Measurements from ENCODE around the gene VANGL2. TPM values are rescaled to one million over a fixed set of nuclear protein-coding genes. Genes with fewer than 3 reads are reported as not detected.
"Not testable (repeated sequence)": the region's sequence is repeated elsewhere in the genome, so short reads cannot be mapped to it uniquely, and the experiment has no call there.

The VANGL2 gene
- polyA plus RNA-seq, 3 donors: 31.7 to 35.3 (median 35.0) TPM

DNA sequence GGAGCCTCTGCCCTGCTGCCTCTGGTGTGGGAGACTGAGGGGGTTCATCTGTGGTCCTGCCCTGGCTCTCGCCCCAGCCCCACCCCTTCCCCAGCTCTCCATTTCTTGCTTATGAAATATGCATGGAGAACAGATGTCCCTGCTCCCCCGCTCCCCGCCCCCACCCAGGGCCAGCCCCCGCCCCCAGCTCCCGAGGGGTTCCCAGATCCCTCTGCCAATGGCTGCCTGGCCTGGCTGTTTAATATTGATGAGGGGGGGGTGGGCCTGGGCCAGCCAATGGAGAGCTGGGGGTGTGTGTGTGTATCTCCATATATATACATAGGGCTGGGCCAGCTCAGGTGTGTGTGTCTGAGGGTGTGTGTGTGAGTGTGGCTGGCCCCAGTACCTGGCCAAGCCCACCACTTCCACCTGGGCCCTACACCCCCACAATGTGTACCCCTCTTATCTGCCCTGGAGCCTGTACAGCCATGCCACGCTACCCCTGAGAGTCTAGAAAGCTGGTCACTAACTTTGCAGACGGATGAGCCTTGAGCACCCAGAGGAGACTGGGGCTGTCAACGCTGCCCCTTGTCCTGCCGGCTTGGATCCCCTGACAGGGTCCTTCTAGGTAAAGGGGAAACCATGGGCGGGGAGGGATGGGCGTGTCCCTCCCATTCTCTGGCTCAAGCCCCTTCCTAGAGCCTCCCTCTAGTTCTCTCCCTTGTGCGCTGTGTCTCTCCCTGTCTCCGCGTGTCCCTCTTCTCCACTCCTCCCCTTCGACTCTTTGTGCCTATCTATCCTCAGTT lies 33.4 kb upstream of the VANGL2 start, which contains the start of gene NHLH1:
Gene NHLH1, plus strand, starts transcription at position 341 of the 785 bp plus-strand sequence. CDS start 3,661 bp downstream, outside the sequence.
- no peak for DNase-seq (ENCODE audit: extremely low read depth in 1 of 11, low read depth in 9 of 11, low spot score in 4 of 11)

DNA sequence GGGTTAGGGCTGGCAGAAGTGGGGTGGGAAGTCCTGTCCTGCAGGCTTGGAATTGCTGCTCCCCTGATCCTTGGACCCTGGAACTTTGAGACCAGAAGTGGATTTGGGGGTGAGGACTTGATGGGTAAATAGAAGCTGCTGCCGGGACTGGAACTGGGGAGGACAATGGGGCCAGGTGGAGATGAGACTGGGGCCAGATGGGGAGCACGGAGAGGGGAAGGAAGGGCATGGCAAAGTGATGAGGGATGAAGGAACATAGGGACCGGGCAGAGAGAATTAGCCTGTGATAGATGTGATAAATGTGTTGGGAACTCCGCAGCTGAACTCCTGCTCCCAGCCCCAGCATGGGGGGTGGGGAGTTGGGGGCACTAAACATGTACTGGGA lies 32.9 kb upstream of the VANGL2 start:
- DNase-seq (ENCODE audit: extremely low read depth in 1 of 11, low read depth in 9 of 11, low spot score in 4 of 11): no peak

DNA sequence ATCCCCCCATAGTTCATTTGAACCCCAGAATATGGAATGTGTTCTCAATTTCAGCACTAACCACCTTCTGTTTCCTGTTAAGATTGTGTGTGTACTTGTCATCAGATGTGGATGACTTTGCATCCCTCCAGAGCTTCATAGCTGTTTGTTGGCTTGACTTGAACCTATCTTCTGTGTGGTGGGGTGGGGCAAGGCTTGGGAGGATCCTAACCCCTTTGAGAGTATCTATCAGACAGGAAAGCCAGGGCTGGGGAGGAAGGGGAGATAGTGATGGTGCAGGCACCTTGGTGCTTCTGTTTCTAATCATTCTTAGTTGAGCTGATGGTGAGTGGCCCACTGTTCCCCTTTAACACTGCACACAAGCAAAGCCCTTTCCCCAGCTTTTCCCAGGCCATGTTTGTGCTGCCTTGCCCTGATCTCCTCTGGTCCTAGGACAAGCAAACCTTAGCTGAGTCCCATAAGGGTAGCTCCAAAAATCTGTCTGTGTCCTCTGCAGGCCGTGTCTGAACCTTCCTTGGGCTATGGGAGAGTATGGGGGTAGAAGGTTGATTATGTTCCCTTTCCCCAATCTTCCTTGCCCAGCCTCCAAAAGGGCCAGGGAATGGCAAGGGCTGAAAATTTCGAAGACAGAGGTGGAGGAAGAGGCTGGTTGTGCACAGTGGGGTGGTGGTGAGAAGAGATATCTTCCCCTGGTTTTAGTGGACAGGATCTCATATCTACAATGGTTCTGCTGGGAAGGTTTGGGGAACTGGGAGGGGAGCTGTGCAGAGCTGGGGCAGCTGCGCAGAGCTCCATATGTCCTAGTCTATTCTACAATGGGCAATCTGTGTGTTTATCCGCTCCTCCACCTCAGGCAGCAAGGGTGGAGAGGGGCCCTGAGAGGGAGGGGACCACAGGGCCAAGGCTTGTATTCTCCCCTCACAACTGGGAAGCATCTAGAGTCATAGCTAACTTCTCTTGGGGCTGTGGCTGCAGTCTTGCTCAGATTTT lies 32.1 kb upstream of the VANGL2 start:
- DNase-seq (ENCODE audit: extremely low read depth in 1 of 11, low read depth in 9 of 11, low spot score in 4 of 11): no peak

DNA sequence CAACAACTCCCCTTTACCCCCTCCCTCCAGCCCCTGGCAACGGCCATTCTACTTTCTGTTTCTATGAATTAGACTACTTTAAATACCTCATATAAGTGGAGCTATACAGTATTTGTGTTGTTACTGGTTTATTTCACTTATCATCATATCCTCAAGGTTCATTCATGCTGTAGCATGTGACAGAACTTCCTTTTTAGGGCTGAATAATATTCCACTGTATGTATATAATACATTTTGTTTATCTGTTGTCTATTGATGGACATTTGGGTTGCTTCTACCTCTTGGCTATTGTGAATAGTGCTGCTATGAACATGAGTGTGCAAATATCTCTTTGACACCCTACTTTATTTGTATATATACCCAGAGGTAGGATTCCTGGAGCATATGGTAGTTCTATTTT lies 31.3 kb upstream of the VANGL2 start:
- DNase-seq (ENCODE audit: extremely low read depth in 1 of 11, low read depth in 9 of 11, low spot score in 4 of 11): no peak

DNA sequence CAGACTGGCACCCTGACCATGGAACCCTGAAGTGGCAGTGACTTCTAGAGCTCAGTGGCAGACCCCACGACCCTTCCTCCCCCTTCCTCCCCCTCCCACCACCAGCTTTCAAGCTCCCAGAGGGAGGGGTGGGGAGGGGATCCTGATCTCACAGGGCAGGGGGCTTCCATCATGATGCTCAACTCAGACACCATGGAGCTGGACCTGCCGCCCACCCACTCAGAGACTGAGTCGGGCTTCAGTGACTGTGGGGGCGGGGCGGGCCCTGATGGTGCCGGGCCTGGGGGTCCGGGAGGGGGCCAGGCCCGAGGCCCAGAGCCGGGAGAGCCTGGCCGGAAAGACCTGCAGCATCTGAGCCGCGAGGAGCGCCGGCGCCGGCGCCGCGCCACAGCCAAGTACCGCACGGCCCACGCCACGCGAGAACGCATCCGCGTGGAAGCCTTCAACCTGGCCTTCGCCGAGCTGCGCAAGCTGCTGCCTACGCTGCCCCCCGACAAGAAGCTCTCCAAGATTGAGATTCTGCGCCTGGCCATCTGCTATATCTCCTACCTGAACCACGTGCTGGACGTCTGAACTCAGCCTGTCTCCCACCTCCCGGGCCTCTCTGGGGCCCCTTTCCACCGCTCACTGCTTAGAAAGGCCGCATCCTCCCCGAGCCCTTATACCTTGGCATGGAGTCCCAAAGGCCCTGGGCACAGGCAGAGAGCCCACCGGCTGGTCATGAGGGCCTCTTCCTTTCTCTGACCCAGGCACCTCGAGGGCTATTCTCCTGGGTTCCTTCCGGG lies 29.6 kb upstream of the VANGL2 start:
- no peak for DNase-seq (ENCODE audit: extremely low read depth in 1 of 11, low read depth in 9 of 11, low spot score in 4 of 11)

DNA sequence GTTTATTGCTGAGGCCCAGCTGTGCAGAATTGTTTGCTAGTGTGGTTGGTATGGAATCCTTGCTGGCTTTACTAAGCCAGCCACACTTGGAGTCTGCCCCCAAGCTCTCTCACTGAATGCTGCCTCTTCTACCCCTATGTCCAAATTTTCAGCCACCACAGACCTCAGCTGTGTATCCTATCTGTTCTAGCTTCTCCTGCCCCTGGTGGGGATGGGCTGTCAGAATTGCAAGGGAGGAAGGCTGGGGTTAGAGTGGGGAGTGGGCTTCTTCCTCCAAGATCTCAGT lies 29.1 kb upstream of the VANGL2 start:
- no peak for DNase-seq (ENCODE audit: extremely low read depth in 1 of 11, low read depth in 9 of 11, low spot score in 4 of 11)

DNA sequence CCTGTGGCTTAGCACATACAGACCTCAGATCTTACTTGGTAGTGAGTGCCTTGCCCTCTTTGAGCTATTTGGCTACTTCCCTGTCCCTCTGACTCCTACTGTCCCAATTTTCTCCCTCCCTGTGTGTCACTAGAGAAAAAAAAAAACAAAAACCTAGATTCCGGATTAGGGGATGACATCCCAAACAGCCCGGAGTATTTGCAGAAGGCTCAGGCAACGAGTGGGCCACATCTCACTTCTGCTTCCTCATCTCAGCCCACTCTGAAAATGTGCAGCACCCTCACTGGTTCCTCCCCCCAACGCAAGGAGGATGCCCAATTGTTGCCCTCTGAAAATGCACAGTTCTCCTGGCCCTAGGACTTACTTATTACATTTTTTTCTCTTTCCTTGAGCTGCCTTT lies 28.6 kb upstream of the VANGL2 start:
- DNase-seq (ENCODE audit: extremely low read depth in 1 of 11, low read depth in 9 of 11, low spot score in 4 of 11): no peak

DNA sequence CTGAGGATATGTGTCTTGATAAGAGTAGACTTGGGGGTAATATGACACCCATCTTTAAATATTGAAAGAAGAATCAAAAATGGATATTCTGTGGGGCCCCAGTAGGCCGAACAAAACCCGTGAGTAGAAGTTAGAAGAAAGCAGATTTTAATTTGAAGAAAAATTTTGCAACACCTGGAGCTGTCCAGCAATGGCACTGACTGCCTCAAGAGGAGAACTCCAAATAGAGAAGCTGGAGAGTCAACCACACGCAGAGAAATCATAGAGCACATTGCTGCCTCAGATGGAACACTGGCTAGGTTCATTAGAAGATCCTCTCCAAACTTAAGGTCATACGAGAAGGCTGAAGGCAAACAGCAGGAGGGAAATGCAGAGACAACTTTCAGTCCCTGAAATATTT lies 26.7 kb upstream of the VANGL2 start:
- DNase-seq (ENCODE audit: extremely low read depth in 1 of 11, low read depth in 9 of 11, low spot score in 4 of 11): no peak

DNA sequence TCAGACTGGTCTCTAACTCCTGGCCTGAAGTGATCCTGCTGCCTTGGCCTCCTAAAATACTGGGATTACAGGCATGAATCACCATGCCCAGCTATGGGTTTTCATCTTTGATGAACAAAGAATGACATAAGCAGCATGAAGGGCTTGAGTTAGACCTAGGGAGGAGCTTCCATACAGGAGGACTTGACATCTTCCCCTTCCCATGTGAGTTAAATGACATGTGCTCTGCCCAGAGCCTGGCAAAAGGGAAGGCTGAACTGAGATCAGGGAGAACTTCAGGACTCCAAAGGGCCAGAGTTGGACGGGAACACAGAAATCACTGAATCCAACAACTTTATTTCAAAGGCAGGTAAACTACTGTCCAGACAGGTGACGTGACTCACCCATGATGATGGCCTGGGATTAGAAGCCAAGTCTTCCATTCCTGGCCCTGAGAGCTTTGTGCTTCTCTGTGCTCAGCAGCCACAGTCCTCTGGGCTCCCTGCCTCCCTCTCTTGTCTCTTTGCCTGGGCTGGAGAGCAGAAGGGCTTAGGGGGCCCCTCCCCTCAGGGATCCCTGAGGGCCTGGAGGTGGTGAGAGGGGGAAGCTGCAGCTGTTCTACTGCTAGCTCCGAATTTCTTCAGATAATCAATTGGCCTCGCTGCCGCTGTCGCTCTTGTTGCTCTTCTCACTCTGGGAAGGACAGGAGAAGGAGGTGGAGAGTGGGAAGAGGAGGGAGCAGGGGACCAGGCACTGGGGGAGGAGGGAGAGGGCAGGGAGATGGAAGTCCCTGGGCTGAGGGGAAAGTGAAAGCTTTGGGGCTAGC lies 25.9 kb upstream of the VANGL2 start:
- DNase-seq (ENCODE audit: extremely low read depth in 1 of 11, low read depth in 9 of 11, low spot score in 4 of 11): no peak

DNA sequence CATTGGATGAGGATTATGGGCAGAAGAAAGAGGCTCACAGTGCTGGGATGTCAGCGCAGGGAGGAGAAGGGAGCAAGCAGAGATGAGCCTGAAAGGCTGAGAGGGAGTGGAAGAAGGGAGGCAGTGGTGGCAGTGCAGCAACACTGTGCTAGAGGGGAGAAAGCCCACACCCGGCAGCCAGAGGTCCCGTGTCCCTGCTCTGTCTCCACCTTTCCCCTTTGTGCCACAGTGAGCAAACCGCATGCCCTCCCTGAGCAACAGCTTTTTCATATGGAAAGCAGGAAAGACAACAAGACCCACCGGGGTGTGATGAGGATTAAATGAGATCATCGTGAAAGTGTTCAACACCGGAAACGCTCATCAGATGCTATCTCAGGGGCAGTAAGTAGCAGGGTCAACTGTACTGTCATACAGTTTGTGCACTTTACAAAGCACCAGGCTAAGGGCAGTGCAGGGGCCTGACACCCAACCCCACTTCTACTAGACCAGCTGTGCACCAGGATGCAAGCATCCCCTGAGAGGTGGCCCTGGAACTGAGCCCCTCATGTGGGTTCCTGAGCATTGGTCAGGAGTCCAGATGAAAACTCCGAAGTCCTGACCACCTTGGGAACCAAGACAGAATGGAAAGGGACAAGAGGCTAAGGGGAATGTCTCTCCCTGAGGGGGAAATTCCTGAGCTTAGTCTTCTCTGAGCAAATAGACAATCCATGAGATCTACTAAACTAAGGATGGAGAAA lies 24.4 kb upstream of the VANGL2 start:
- DNase-seq (ENCODE audit: extremely low read depth in 1 of 11, low read depth in 9 of 11, low spot score in 4 of 11): no peak

DNA sequence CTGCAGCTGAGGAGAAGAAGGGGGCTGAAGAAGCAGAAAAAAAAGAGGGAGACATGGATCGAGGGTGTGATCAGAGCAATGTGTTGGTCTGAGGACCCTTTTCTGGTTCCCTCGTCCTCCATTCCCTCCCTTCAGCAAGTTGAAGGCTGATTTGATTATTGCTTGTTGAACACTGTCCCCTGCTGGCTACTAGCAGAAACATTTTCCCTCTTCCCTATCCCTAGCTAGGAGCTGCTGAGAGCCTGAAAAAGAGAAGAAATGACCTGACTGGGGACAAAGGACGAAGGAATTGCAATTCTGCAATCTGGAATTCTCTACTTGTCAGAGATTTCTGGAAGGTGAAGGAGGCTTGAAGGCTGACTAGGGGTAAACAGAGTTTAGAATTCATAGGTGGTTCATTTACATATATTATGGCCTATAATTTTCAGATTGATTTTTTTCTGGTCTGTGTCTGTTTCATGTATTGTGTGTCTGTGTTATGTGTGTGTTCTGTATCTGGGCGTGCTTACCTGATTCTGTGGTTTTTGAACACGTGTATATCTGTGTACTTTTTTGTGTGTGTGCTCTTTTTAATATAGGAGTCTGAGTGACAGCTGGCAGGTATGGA lies 23.7 kb upstream of the VANGL2 start:
- DNase-seq (ENCODE audit: extremely low read depth in 1 of 11, low read depth in 9 of 11, low spot score in 4 of 11): peak in 10 of 11 donors; percentile 21 to 63 (median 47)

DNA sequence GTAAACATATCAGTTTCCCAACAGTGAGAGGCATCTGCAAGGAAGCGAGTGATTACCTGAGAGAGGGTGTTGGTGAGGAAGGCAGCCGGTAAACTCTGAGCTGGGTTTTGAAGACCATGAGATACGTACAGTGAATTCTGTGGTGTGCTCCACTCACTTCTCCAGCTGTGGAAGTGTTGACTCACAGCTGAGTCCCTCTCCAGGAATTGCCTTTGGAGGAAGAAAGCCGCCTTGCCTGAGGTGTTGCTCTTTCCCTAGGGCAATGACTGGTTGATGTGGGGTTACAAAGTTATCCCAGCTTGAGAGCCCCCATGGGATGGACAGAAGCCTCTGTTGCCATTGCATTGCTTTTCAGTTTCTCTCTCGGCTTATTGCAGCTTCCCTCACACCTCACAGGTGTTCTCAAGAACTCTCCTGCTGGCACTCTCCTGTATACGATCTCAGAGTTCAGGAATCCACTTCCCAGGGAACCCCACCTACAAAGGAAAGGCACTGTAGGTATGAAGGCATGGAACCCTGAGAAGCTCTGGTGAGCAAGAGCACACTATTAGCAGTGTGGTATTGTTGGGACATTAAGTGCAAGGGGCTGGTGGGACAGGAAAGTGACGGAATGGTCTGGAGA lies 22.7 kb upstream of the VANGL2 start:
- DNase-seq (ENCODE audit: extremely low read depth in 1 of 11, low read depth in 9 of 11, low spot score in 4 of 11): no peak

DNA sequence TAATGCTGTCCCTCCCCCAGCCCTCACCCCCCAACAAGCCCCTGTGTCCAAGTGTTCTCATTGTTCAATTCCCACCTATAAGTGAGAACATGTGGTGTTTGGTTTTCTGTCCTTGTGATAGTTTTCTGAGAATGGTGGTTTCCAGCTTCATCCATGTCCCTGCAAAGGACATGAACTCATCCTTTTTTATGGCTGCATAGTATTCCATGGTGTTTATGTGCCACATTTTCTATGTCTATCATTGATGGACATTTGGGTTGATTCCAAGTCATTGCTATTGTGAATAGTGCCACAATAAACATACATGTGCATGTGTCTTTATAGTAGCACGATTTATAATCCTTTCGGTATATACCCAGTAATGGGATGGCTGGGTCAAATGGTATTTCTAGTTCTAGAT lies 15.6 kb upstream of the VANGL2 start:
- not testable (repeated sequence) for DNase-seq (ENCODE audit: extremely low read depth in 1 of 11, low read depth in 9 of 11, low spot score in 4 of 11)

DNA sequence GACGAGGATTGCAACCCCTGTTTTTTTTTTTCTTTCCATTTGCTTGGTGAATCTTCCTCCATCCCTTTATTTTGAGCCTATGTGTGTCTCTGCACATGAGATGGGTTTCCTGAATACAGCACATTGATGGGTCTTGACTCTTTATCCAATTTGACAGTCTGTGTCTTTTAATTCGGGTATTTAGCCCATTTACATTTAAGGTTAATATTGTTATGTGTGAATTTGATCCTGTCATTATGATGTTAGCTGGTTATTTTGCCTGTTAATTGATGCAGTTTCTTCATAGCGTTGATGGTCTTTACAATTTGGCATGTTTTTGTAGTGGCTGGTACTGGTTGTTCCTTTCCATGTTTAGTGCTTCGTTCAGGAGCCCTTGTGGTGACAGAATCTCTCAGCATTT lies 12.0 kb upstream of the VANGL2 start:
- DNase-seq (ENCODE audit: extremely low read depth in 1 of 11, low read depth in 9 of 11, low spot score in 4 of 11): not testable (repeated sequence)

DNA sequence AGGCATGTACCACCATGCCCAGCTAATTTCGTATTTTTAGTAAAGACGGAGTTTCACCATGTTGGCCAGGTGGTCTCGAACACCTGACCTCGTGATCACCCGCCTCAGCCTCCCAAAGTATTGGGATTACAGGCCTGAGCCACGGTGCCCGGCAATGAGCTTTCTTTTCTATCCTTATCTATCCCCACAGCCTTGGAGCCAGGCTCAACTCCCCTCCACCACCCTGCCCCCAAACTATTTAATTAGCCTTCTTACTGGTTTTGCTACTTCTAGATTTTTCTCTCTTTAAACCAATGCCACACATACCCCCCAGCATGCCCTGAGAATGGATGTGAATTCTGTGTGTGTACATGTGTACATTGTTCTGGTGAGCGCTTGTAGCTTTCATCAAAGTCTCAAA lies 5.7 kb upstream of the VANGL2 start:
- no peak for DNase-seq (ENCODE audit: extremely low read depth in 1 of 11, low read depth in 9 of 11, low spot score in 4 of 11)

DNA sequence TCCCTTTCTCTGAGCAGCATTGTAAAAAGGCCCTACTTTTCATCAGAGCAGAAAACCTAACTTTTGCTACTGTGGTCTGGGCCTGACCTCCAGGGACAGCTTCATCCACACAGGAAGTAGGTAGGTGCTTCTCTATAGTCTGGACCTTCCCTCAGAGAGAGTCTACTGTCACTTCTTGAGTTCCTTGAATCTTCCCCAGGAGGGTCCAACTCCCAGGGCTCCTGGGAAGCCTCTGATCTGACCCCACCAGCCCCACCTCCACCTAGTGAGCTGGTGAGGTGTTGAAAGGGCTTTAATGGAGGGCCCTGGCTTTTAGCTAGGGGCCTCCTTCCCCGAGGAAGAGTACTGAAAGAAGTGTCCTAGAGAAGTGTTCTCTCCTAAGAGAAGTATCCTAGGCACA lies 2.7 kb upstream of the VANGL2 start:
- no peak for DNase-seq (ENCODE audit: extremely low read depth in 1 of 11, low read depth in 9 of 11, low spot score in 4 of 11)

DNA sequence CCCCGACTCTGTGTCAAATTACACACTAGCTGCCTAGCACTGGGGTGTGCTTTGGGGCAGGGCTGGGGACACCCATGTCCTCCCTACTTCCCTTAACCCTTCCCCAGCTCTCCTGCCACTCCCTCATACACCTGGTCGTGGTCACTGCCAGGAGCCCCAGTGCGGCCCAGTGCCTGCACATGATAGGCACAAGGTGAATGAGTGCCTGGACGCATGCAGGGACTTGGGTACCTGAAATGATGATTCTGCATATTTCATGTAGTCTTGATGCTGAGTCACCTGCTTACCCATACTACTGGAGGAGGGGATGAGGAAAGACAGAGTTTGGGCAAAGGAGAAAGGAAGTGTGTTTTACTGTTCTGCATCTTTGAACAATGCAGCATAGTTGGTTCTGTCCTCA lies 1.5 kb upstream of the VANGL2 start:
- no peak for DNase-seq (ENCODE audit: extremely low read depth in 1 of 11, low read depth in 9 of 11, low spot score in 4 of 11)
